ENCODE results near the gene RAD18. TPM values are rescaled to one million over a fixed set of nuclear protein-coding genes. Genes with fewer than 3 reads are reported as not detected.
A peak's percentile ranks its signal among the peaks of the same experiment; 100 is the strongest.

Gene RAD18
- total RNA-seq, 5 donors from 2014 or later (not counting 1 experiment from before 2014, with no cell fraction given), result 13.7 to 18.5 (median 16.5) TPM

GRCh38 chr3:8979262-8979661 is 16.0 kb upstream of the RAD18 start:
- Histone ChIP-seq H3K9me3 (no peaks in the 10 kb centered on the region), H3K4me3 (ENCODE audit: control insufficient read depth in 1 of 2, extremely low read depth in 1 of 2, low read length in 1 of 2) (no peak overlapping the region), H3K4me1 (ENCODE audit: control insufficient read depth in 1 of 2, extremely low read depth in 1 of 2, insufficient read depth in 2 of 2, low read length in 2 of 2) (no peaks in the 10 kb centered on the region), H3K27ac (ENCODE audit: low read length) (no peak overlapping the region), H3K36me3 (ENCODE audit: control insufficient read depth in 2 of 2, extremely low read depth in 1 of 2, insufficient read depth in 1 of 2, low read length in 1 of 2) (no peaks in the 10 kb centered on the region), H3K27me3 (replicated peaks in 1 of 2; ENCODE audit: control insufficient read depth in 2 of 2, extremely low read depth in 1 of 2, insufficient read depth in 2 of 2, low read length in 1 of 2) (peaks cover 0 to 19% of the 10 kb centered on the region in 2 experiments)
- H3K9me3 Mint-ChIP-seq, result peaks cover 0 to 4% (median 3%) of the 10 kb centered on the region in 3 donors
- no peaks in the 10 kb centered on the region for H3K4me1 Mint-ChIP-seq
- ATAC-seq (replicated peaks in 1 of 4), result no peak
- no peaks in the 10 kb centered on the region for H3K36me3 Mint-ChIP-seq
- DNase-seq, result no peak
- ChIA-PET CTCF (no interaction called here), POLR2A (no interaction called here)
- no CpG with 5 or more reads among the region's 1 CpG for WGBS (ENCODE audit: insufficient coverage)
- H3K27ac Mint-ChIP-seq, result no peak overlapping the region
- peaks cover 13 to 32% of the 10 kb centered on the region in 2 donors for H3K27me3 Mint-ChIP-seq
- H3K4me3 Mint-ChIP-seq, result no peak overlapping the region

GRCh38 chr3:8978551-8978950 is 15.3 kb upstream of the RAD18 start:
- no peak overlapping the region for H3K27ac ChIP-seq (ENCODE audit: low read length)
- H3K36me3 Mint-ChIP-seq, result no peaks in the 10 kb centered on the region
- H3K36me3 ChIP-seq (ENCODE audit: control insufficient read depth in 2 of 2, extremely low read depth in 1 of 2, insufficient read depth in 1 of 2, low read length in 1 of 2), result no peaks in the 10 kb centered on the region
- no peak overlapping the region for H3K4me3 Mint-ChIP-seq
- no peak overlapping the region for H3K27ac Mint-ChIP-seq
- no peaks in the 10 kb centered on the region for H3K4me1 ChIP-seq (ENCODE audit: control insufficient read depth in 1 of 2, extremely low read depth in 1 of 2, insufficient read depth in 2 of 2, low read length in 2 of 2)
- no peak overlapping the region for H3K4me3 ChIP-seq (ENCODE audit: control insufficient read depth in 1 of 2, extremely low read depth in 1 of 2, low read length in 1 of 2)
- H3K4me1 Mint-ChIP-seq, result no peaks in the 10 kb centered on the region
- H3K9me3 ChIP-seq, result no peaks in the 10 kb centered on the region
- peaks cover 13 to 33% of the 10 kb centered on the region in 2 donors for H3K27me3 Mint-ChIP-seq
- POLR2A ChIA-PET, result no interaction called here
- ATAC-seq (replicated peaks in 1 of 4) (no peak), DNase-seq (no peak)
- WGBS (ENCODE audit: insufficient coverage), result 29% methylated on average over 1 of the region's 3 CpGs
- H3K9me3 Mint-ChIP-seq, result peaks cover 0 to 4% (median 3%) of the 10 kb centered on the region in 3 donors
- peaks cover 0 to 19% of the 10 kb centered on the region in 2 experiments for H3K27me3 ChIP-seq (replicated peaks in 1 of 2; ENCODE audit: control insufficient read depth in 2 of 2, extremely low read depth in 1 of 2, insufficient read depth in 2 of 2, low read length in 1 of 2)
- CTCF ChIA-PET, result no interaction called here

- ATAC-seq (replicated peaks in 1 of 4) (no peak), DNase-seq (no peak)
- Histone ChIP-seq H3K36me3 (ENCODE audit: control insufficient read depth in 2 of 2, extremely low read depth in 1 of 2, insufficient read depth in 1 of 2, low read length in 1 of 2) (no peaks in the 10 kb centered on the region), H3K27me3 (replicated peaks in 1 of 2; ENCODE audit: control insufficient read depth in 2 of 2, extremely low read depth in 1 of 2, insufficient read depth in 2 of 2, low read length in 1 of 2) (peaks cover 0 to 19% of the 10 kb centered on the region in 2 experiments), H3K27ac (ENCODE audit: low read length) (no peak overlapping the region), H3K4me1 (ENCODE audit: control insufficient read depth in 1 of 2, extremely low read depth in 1 of 2, insufficient read depth in 2 of 2, low read length in 2 of 2) (no peaks in the 10 kb centered on the region), H3K9me3 (no peaks in the 10 kb centered on the region), H3K4me3 (ENCODE audit: control insufficient read depth in 1 of 2, extremely low read depth in 1 of 2, low read length in 1 of 2) (no peak overlapping the region)
- ChIA-PET POLR2A (no interaction called here), CTCF (interaction anchor here in 1 of 2 donors (1.1 kb wide), 1 partner anchor 559 kb away, joined by 8 read pairs; no protein-coding TSS in a partner anchor)
- Mint-ChIP-seq H3K9me3 (peaks cover 0 to 4% (median 3%) of the 10 kb centered on the region in 3 donors), H3K27ac (no peak overlapping the region), H3K4me3 (no peak overlapping the region), H3K27me3 (peaks cover 15 to 29% of the 10 kb centered on the region in 2 donors), H3K4me1 (no peaks in the 10 kb centered on the region), H3K36me3 (no peaks in the 10 kb centered on the region)
- WGBS (ENCODE audit: insufficient coverage), result 54% methylated on average over 6 of the region's 6 CpGs
Measured at GRCh38 chr3:8976540-8977182, 13.4 kb upstream of the RAD18 start.

DNA sequence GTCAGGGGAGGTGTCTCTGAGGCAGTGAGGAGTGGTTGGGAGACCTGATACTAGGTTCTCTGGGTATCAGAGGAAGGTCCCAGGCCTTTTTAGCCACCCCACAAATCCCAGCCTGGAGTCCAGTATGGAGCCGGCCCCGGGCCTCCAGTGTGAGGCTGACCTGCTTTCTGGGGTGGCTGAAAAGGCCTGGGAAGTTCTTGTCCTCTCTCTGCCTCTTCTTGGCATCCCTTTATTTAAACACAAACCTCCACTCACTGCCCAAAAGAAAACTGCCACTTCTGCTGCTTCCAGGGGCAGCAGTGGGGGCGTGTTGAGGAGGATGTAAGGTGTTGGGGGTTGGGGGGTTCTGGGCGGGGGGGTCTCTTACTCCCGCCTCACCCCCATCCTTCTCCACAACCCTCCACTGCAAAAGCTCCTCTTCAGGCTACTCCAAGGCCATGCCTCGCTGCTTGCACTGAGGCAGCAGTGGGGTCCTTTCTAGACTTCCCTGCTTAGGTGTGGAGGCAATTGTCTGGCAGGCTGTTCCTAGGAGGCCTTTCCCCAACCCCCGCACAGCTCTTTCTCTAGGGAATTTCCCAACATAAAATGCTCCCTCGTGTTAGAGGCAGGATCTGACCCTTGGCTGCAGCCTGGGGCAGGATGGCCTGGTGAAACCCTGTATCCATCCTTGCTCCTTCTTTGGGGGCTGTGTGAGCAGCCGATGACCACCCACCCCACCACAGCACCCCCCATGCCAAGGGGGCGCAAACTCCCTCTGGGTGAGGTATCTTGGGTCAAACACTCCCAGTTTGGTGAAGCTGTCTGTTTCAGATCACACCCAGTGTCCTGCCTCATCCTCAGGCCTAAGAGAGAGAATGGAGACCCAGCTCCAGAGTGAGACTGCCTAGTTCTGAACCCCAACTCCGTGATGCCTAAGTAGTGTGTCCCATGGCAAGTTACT is 12.1 kb upstream of the RAD18 start:
- Histone ChIP-seq H3K4me1 (ENCODE audit: control insufficient read depth in 1 of 2, extremely low read depth in 1 of 2, insufficient read depth in 2 of 2, low read length in 2 of 2) (peaks cover 0 to 4% of the 10 kb centered on the region in 2 experiments), H3K27me3 (replicated peaks in 1 of 2; ENCODE audit: control insufficient read depth in 2 of 2, extremely low read depth in 1 of 2, insufficient read depth in 2 of 2, low read length in 1 of 2) (peaks cover 0 to 17% of the 10 kb centered on the region in 2 experiments), H3K4me3 (ENCODE audit: control insufficient read depth in 1 of 2, extremely low read depth in 1 of 2, low read length in 1 of 2) (no peak overlapping the region), H3K9me3 (no peaks in the 10 kb centered on the region), H3K36me3 (ENCODE audit: control insufficient read depth in 2 of 2, extremely low read depth in 1 of 2, insufficient read depth in 1 of 2, low read length in 1 of 2) (no peaks in the 10 kb centered on the region), H3K27ac (ENCODE audit: low read length) (no peak overlapping the region)
- H3K27ac Mint-ChIP-seq, result no peak overlapping the region
- CTCF ChIA-PET, result interaction anchor here (0.8 to 7.6 kb wide), 4 partner anchors 12 to 328 kb away, joined by 3 to 52 read pairs (median 18); no protein-coding TSS in a partner anchor
- POLR2A ChIA-PET, result interaction anchor here in 1 of 2 donors (0.5 kb wide), 1 partner anchor 31 kb away, joined by 5 read pairs; no protein-coding TSS in a partner anchor
- H3K9me3 Mint-ChIP-seq, result peaks cover 0 to 4% (median 3%) of the 10 kb centered on the region in 3 donors
- no peak for ATAC-seq (replicated peaks in 1 of 4)
- peaks cover 2 to 4% (median 4%) of the 10 kb centered on the region in 3 donors for H3K4me1 Mint-ChIP-seq
- H3K27me3 Mint-ChIP-seq, result peaks cover 9 to 24% of the 10 kb centered on the region in 2 donors
- 70% methylated on average over 5 of the region's 11 CpGs for WGBS (ENCODE audit: insufficient coverage)
- DNase-seq, result no peak
- H3K36me3 Mint-ChIP-seq, result no peaks in the 10 kb centered on the region
- no peak overlapping the region for H3K4me3 Mint-ChIP-seq

- POLR2A ChIA-PET, result no interaction called here
- Histone ChIP-seq H3K27me3 (replicated peaks in 1 of 2; ENCODE audit: control insufficient read depth in 2 of 2, extremely low read depth in 1 of 2, insufficient read depth in 2 of 2, low read length in 1 of 2) (peaks cover 0 to 20% of the 10 kb centered on the region in 2 experiments), H3K36me3 (ENCODE audit: control insufficient read depth in 2 of 2, extremely low read depth in 1 of 2, insufficient read depth in 1 of 2, low read length in 1 of 2) (no peaks in the 10 kb centered on the region), H3K9me3 (no peaks in the 10 kb centered on the region), H3K4me3 (ENCODE audit: control insufficient read depth in 1 of 2, extremely low read depth in 1 of 2, low read length in 1 of 2) (no peak overlapping the region), H3K27ac (ENCODE audit: low read length) (no peak overlapping the region), H3K4me1 (ENCODE audit: control insufficient read depth in 1 of 2, extremely low read depth in 1 of 2, insufficient read depth in 2 of 2, low read length in 2 of 2) (peaks cover 0 to 4% of the 10 kb centered on the region in 2 experiments)
- peaks cover 2 to 4% (median 4%) of the 10 kb centered on the region in 3 donors for H3K4me1 Mint-ChIP-seq
- WGBS (ENCODE audit: insufficient coverage), result no CpG with 5 or more reads among the region's 2 CpGs
- no peaks in the 10 kb centered on the region for H3K36me3 Mint-ChIP-seq
- no peak overlapping the region for H3K27ac Mint-ChIP-seq
- CTCF ChIA-PET, result interaction anchor here (0.8 to 7.6 kb wide), 4 partner anchors 13 to 329 kb away, joined by 3 to 52 read pairs (median 18); no protein-coding TSS in a partner anchor
- no peak overlapping the region for H3K4me3 Mint-ChIP-seq
- H3K9me3 Mint-ChIP-seq, result peaks cover 0 to 3% (median 3%) of the 10 kb centered on the region in 3 donors
- H3K27me3 Mint-ChIP-seq, result peaks cover 6 to 23% of the 10 kb centered on the region in 2 donors
- no peak for ATAC-seq (replicated peaks in 1 of 4)
- DNase-seq, result no peak
Measured at GRCh38 chr3:8974458-8974857, 11.2 kb upstream of the RAD18 start.

DNA sequence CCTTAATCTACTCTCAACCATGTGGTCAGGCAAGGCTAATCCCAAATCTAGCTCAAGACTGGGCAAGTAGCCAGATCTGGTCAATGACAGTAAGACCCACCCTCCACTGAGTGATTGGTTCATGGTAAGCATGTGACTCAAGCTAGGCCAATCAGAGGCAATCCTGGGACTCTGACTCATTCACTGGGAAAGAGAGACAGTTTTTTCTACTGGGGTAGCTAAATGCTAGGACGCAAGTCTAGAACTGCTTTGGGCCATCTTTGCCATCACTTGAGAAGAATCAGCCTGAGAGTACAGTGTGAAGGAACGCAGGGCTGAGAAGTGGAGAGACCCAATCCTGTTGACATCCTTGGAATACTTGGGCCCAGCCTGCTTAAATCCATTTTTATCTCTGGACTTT is 9.4 kb upstream of the RAD18 start:
- Histone ChIP-seq H3K4me3 (ENCODE audit: control insufficient read depth in 1 of 2, extremely low read depth in 1 of 2, low read length in 1 of 2) (no peak overlapping the region), H3K27me3 (replicated peaks in 1 of 2; ENCODE audit: control insufficient read depth in 2 of 2, extremely low read depth in 1 of 2, insufficient read depth in 2 of 2, low read length in 1 of 2) (peaks cover 0 to 31% of the 10 kb centered on the region in 2 experiments), H3K36me3 (ENCODE audit: control insufficient read depth in 2 of 2, extremely low read depth in 1 of 2, insufficient read depth in 1 of 2, low read length in 1 of 2) (no peaks in the 10 kb centered on the region), H3K9me3 (no peaks in the 10 kb centered on the region), H3K4me1 (ENCODE audit: control insufficient read depth in 1 of 2, extremely low read depth in 1 of 2, insufficient read depth in 2 of 2, low read length in 2 of 2) (peaks cover 0 to 4% of the 10 kb centered on the region in 2 experiments), H3K27ac (ENCODE audit: low read length) (no peak overlapping the region)
- H3K4me1 Mint-ChIP-seq, result peaks cover 2 to 4% (median 4%) of the 10 kb centered on the region in 3 donors
- 94% methylated on average over 2 of the region's 2 CpGs for whole genome bisulfite sequencing (ENCODE audit: insufficient coverage)
- no peaks in the 10 kb centered on the region for H3K36me3 Mint-ChIP-seq
- H3K9me3 Mint-ChIP-seq, result no peaks in the 10 kb centered on the region
- POLR2A ChIA-PET, result no interaction called here
- ATAC-seq (replicated peaks in 1 of 4) (peak in 1 of 4 experiments; percentile 48), DNase-seq (peak in 1 of 35 experiments; percentile 13)
- H3K4me3 Mint-ChIP-seq, result no peak overlapping the region
- CTCF ChIA-PET, result interaction anchor here (0.9 to 7.6 kb wide), 4 partner anchors 15 to 331 kb away, joined by 3 to 52 read pairs (median 17); no protein-coding TSS in a partner anchor
- H3K27me3 Mint-ChIP-seq, result peaks cover 10 to 21% of the 10 kb centered on the region in 2 donors
- H3K27ac Mint-ChIP-seq, result no peak overlapping the region
